ENCODE data around the gene DDT.

GRCh38 chr22:23922921-23923320, 51.3 kb downstream of the DDT start:
- TF ChIP-seq EZH2 (IDR thresholded peaks at IDR 0.05; ENCODE audit: borderline replicate concordance, low read length) (no peak), CTCF (IDR thresholded peaks at IDR 0.05; ENCODE audit: low read length) (no peak)

Data from OCI-LY1 (cell line).